Endothelial cell of umbilical vein (primary cell): ENCODE measurements around the gene HIP1. TPM values are rescaled to one million over a fixed set of nuclear protein-coding genes. Genes with fewer than 3 reads are reported as not detected.

Experiments
- BruUV-seq: library from RNA; stranded (reverse); fragments of 400-500 nt; replicated peaks from 2 replicates; lab custom pipeline; 2021; lab: Mats Ljungman, UMichigan
- CTCF ChIA-PET: fragments of 300-600, 350-600 bp; sonication (Branson Sonifier 250); formaldehyde crosslinking; loops from one replicate; lab custom pipeline; 2021; ENCODE audit warnings: antibody characterized with exemption, inconsistent platforms; lab: Charles Lee
- POLR2A ChIA-PET: fragments of 300-600, 350-600 bp; sonication (Branson Sonifier 250); formaldehyde crosslinking; loops from one replicate; lab custom pipeline; 2021; ENCODE audit warnings: antibody characterized with exemption, inconsistent platforms; lab: Charles Lee
- DNase-seq: peaks from one replicate; pipeline ENCODE4 v3.0.0-alpha.2; 2011; ENCODE audit warnings: low read depth, low spot score
- FAIRE-seq: peaks from 2 replicates; lab custom pipeline; 2011; peaks lifted over from hg19 to GRCh38; lab: Jason Lieb, UNC
- H2AFZ ChIP-seq: 2 replicates; pipeline ENCODE4 v1.6.0; 2012; ENCODE audit warnings: low read depth, low read length, control low read depth, inconsistent platforms
- H3K27ac ChIP-seq: 2 replicates; pipeline ENCODE4 v1.5.1; 2011; ENCODE audit warnings: low read depth, mild to moderate bottlenecking, control low read depth, low read length, moderate library complexity; ENCODE audit not compliant: insufficient read depth
- H3K27me3 ChIP-seq, 2 experiments: 2 replicates each; pipeline versions ENCODE4 v1.6.0 to v1.6.1; 2011; ENCODE audit warnings: low read length in 2 of 2, mixed read lengths in 1 of 2; ENCODE audit not compliant: control insufficient read depth in 2 of 2, insufficient read depth in 2 of 2
- H3K36me3 ChIP-seq, 2 experiments: 2 replicates in 1 of 2; 3 replicates in 1 of 2; pipeline ENCODE4 v1.5.1; 2011; ENCODE audit warnings: low read length in 2 of 2, mild to moderate bottlenecking in 1 of 2, moderate library complexity in 1 of 2; ENCODE audit not compliant: control insufficient read depth in 2 of 2, insufficient read depth in 2 of 2; ENCODE audit errors: extremely low read depth in 1 of 2
- H3K4me1 ChIP-seq: 3 replicates; pipeline ENCODE4 v1.5.1; 2011; ENCODE audit warnings: mild to moderate bottlenecking, low read length; ENCODE audit not compliant: control insufficient read depth, insufficient read depth; ENCODE audit errors: extremely low read depth
- H3K4me2 ChIP-seq: 2 replicates; pipeline ENCODE4 v1.6.1; 2011; ENCODE audit warnings: low read length, control low read depth, mixed read lengths; ENCODE audit not compliant: insufficient read depth
- H3K4me3 ChIP-seq, 3 experiments: fragments of 200-600 bp in 1 of 3; sonication (generic), shearing (Covaris generic) in 1 of 3; replicated peaks in 1 of 3; 2 replicates each; pipeline ENCODE4 v1.5.1; 2011 to 2016; ENCODE audit warnings: control low read depth in 3 of 3, low read length in 3 of 3, mild to moderate bottlenecking in 2 of 3, inconsistent platforms in 1 of 3, low read depth in 1 of 3, moderate library complexity in 1 of 3; ENCODE audit not compliant: insufficient read depth in 1 of 3
- H3K79me2 ChIP-seq: 2 replicates; pipeline ENCODE4 v1.6.0; 2012; ENCODE audit warnings: low read length, inconsistent platforms; ENCODE audit not compliant: control insufficient read depth, insufficient read depth
- H3K9ac ChIP-seq: replicated peaks from 2 replicates; pipeline ENCODE3; 2011; ENCODE audit warnings: low read length, control low read depth; ENCODE audit not compliant: insufficient read depth; ENCODE audit errors: extremely low read depth
- H3K9me1 ChIP-seq: replicated peaks from 3 replicates; pipeline ENCODE4 v1.6.0; 2011; ENCODE audit warnings: mild to moderate bottlenecking, low read length; ENCODE audit not compliant: control insufficient read depth, insufficient read depth; ENCODE audit errors: extremely low read depth
- H3K9me3 ChIP-seq: replicated peaks from 2 replicates; pipeline ENCODE4 v1.5.1; 2012; ENCODE audit warnings: low read length, inconsistent platforms; ENCODE audit not compliant: control insufficient read depth, insufficient read depth
- H4K20me1 ChIP-seq: replicated peaks from 2 replicates; pipeline ENCODE3; 2011; ENCODE audit warnings: mild to moderate bottlenecking, low read length; ENCODE audit not compliant: control insufficient read depth, insufficient read depth; ENCODE audit errors: extremely low read depth
- CTCF ChIP-seq, 2 donors: IDR thresholded peaks; 1 replicate in 1 of 2; 2 replicates in 1 of 2; pipeline ENCODE4 v1.5.1; 2011; ENCODE audit warnings: low read length in 2 of 2, mild to moderate bottlenecking in 2 of 2, moderate library complexity in 2 of 2, control low read depth in 1 of 2, inconsistent platforms in 1 of 2, low read depth in 1 of 2; ENCODE audit not compliant: insufficient read depth in 1 of 2; ENCODE audit errors: extremely low read depth in 1 of 2
- EZH2 ChIP-seq: IDR thresholded peaks from 2 replicates; pipeline ENCODE4 v1.6.1; 2012; ENCODE audit warnings: borderline replicate concordance, low read depth, mild to moderate bottlenecking, moderate library complexity, low read length, inconsistent platforms; ENCODE audit not compliant: severe bottlenecking
- FOS ChIP-seq: IDR thresholded peaks from 2 replicates; pipeline ENCODE4 v1.6.1; 2011; ENCODE audit warnings: mild to moderate bottlenecking, low read length, moderate library complexity, borderline replicate concordance; ENCODE audit not compliant: insufficient read depth
- GATA2 ChIP-seq: IDR thresholded peaks from 2 replicates; pipeline ENCODE4 v1.7.0; 2011; ENCODE audit warnings: low read depth, mild to moderate bottlenecking, moderate library complexity, mixed read lengths, low read length; ENCODE audit not compliant: insufficient read length, insufficient read depth
- JUN ChIP-seq: IDR thresholded peaks from 2 replicates; pipeline ENCODE4 v1.6.1; 2011; ENCODE audit warnings: borderline replicate concordance, low read depth; ENCODE audit not compliant: insufficient read length, insufficient read depth
- MAX ChIP-seq: IDR thresholded peaks from 2 replicates; pipeline ENCODE4 v1.6.1; 2011; ENCODE audit not compliant: insufficient read depth, insufficient read length
- MYC ChIP-seq: IDR thresholded peaks from one replicate; pipeline ENCODE4 v1.6.1; 2011; ENCODE audit warnings: mild to moderate bottlenecking, low read depth, low read length
- POLR2A ChIP-seq: IDR thresholded peaks from 2 replicates; pipeline ENCODE4 v1.6.1; 2012; ENCODE audit warnings: low read depth, mild to moderate bottlenecking, control low read depth, low read length
- POLR2AphosphoS5 ChIP-seq: IDR thresholded peaks from 2 replicates; pipeline ENCODE4 v1.6.1; 2012; ENCODE audit warnings: low read depth, mild to moderate bottlenecking, control low read depth, low read length, moderate library complexity; ENCODE audit not compliant: insufficient read depth
- dilution Hi-C: fragments of 300-500 bp; cut with MboI; formaldehyde crosslinking; loops from one replicate; pipeline ENCODE4 v1.15.0; 2019; ENCODE audit warnings: low sequenced_read_pairs; ENCODE audit not compliant: extremely low pct_ligation_motif_present
- intact Hi-C: fragments of 100-400 bp; cut with micrococcal nuclease; formaldehyde crosslinking; loops from one replicate; pipeline ENCODE4 v1.10.0; 2022
- polyA plus RNA-seq, 4 experiments: library from polyadenylated mRNA; depleted of rRNA in 3 of 4; stranded (reverse) in 3 of 4; unstranded in 1 of 4; fragments of >200 nt; gene quantifications; 2 replicates each; pipeline versions ENCODE4 v1.2.1 to v1.2.3, GENCODE V29; 2011 to 2012; ENCODE audit warnings: missing spikeins in 1 of 4
- total RNA-seq: library from RNA; stranded (reverse); gene quantifications from 2 replicates; pipeline ENCODE4 v1.2.3, GENCODE V29; 2021

The HIP1 gene
- total and polyA plus RNA-seq, 2 donors (not counting 3 experiments of a cell fraction or from before 2014, with no cell fraction given) = 23.7 to 47.6 TPM

GRCh38 chr7:75655536-75655935 lies 83.2 kb downstream of the HIP1 start:
- H3K36me3 ChIP-seq = no peaks in the 10 kb centered on the region
- H3K27ac ChIP-seq = no peak overlapping the region
- H3K4me1 ChIP-seq = peaks cover 5% of the 10 kb centered on the region
- TF ChIP-seq FOS (no peak), MAX (no peak), JUN (no peak), CTCF (IDR thresholded peaks at IDR 0.05; ENCODE audit: extremely low read depth in 1 of 2, insufficient read depth in 1 of 2, low read depth in 1 of 2, low read length in 2 of 2) (no peak), POLR2AphosphoS5 (no peak), POLR2A (no peak), EZH2 (no peak), GATA2 (no peak), MYC (no peak)
- H2AFZ ChIP-seq = no peak overlapping the region
- no peaks in the 10 kb centered on the region for H4K20me1 ChIP-seq
- no peak for FAIRE-seq
- POLR2A ChIA-PET = no interaction called here
- H3K79me2 ChIP-seq = no peaks in the 10 kb centered on the region
- H3K4me2 ChIP-seq = no peak overlapping the region
- no peaks in the 10 kb centered on the region for H3K9me1 ChIP-seq
- no peaks in the 10 kb centered on the region for H3K27me3 ChIP-seq
- CTCF ChIA-PET = no interaction called here
- no TSS peak for BruUV-seq
- no peak for DNase-seq
- dilution Hi-C loops (no loop called here), intact Hi-C loops (no loop called here)
- no peak overlapping the region for H3K9ac ChIP-seq
- H3K4me3 ChIP-seq = no peak overlapping the region
- no peaks in the 10 kb centered on the region for H3K9me3 ChIP-seq
